ENCODE results near the gene OPN3. TPM values are rescaled to one million over a fixed set of nuclear protein-coding genes. Genes with fewer than 3 reads are reported as not detected.

OPN3 gene
- total and polyA plus RNA-seq, 2 of the 4 experiments (the other 2 are of a cell fraction) = 16.4 to 21.9 TPM

- peak overlapping the region; percentile 36; the same call in 1 of the 2 replicates for H2BK120ac ChIP-seq (ENCODE audit: low read depth, low read length)
- peak overlapping the region; percentile 100 for H3K4me3 ChIP-seq (ENCODE audit: insufficient read depth, low read depth, low read length)
- peak overlapping the region; percentile 18; the same call in 1 of the 2 replicates for H3K14ac ChIP-seq (replicated peaks; ENCODE audit: low read depth, low read length)
- peak overlapping the region; percentile 76 for H2AFZ ChIP-seq (replicated peaks; ENCODE audit: low read length, poor library complexity)
- TSS peak; percentile 36 for BruUV-seq (replicated peaks)
- no peak overlapping the region for H3K4ac ChIP-seq (ENCODE audit: low read depth, low read length)
- TF ChIP-seq CTCF (conservative IDR thresholded peaks at IDR 0.05; ENCODE audit: low read depth, low read length) (no peak), CHD1 (IDR thresholded peaks at IDR 0.05; ENCODE audit: low read depth, low read length) (no peak), RCOR1 (IDR thresholded peaks at IDR 0.05; ENCODE audit: insufficient replicate concordance, low read length) (no peak), RFX5 (IDR thresholded peaks at IDR 0.05; ENCODE audit: low read depth, low read length) (no peak), FOS (IDR thresholded peaks at IDR 0.05; ENCODE audit: low read depth, low read length) (no peak), BHLHE40 (IDR thresholded peaks at IDR 0.05; ENCODE audit: low read depth, low read length) (no peak)
- H3K9me1 ChIP-seq (ENCODE audit: insufficient read depth, low read length) = peaks cover 11% of the 10 kb centered on the region
- in situ Hi-C loops (cut with MboI; ENCODE audit: low sequenced_read_pairs) (no loop called here), intact Hi-C loops (cut with micrococcal nuclease) (no loop called here), dilution Hi-C loops (cut with HindIII; ENCODE audit: low sequenced_read_pairs, unreplicated experiment) (no loop called here)
- WGBS, 2 experiments (ENCODE audit: extremely low coverage in 2 of 2, insufficient read length in 1 of 2) = 0% methylated on average over 2 of the region's 11 CpGs; no CpG with 5 or more reads in 1 of the 2 experiments
- no peak overlapping the region for H2BK15ac ChIP-seq (ENCODE audit: low read depth, low read length)
- peaks cover 10% of the 10 kb centered on the region for H3K4me1 ChIP-seq (ENCODE audit: control insufficient read depth, insufficient read depth, low read length)
- no peak overlapping the region for H4K5ac ChIP-seq (ENCODE audit: low read depth, low read length)
- H2AK9ac ChIP-seq (replicated peaks; ENCODE audit: low read depth, low read length, poor library complexity) = no peak overlapping the region
- peak overlapping the region; percentile 88 for H3K4me2 ChIP-seq (ENCODE audit: low read depth, low read length)
- DNase-seq (peak; percentile 23), ATAC-seq (ENCODE audit: low read depth) (no peak)
- 0 out of 2 replicates have a peak, but pooled peaks cover 6% of the 10 kb centered on the region for H4K20me1 ChIP-seq (ENCODE audit: insufficient read depth, low read length)
- no peak overlapping the region; the same call in 1 of the 2 replicates for H3K23ac ChIP-seq (ENCODE audit: low read depth, low read length)
- H3K36me3 ChIP-seq (ENCODE audit: control insufficient read depth, insufficient read depth, low read length) = peaks cover 2% of the 10 kb centered on the region; the same call in 1 of the 2 replicates
- peak overlapping the region; percentile 100 for H3K27ac ChIP-seq (ENCODE audit: insufficient read depth, low read length)
- H3K18ac ChIP-seq (ENCODE audit: low read depth, low read length) = peak overlapping the region; percentile 54
- no peaks in the 10 kb centered on the region for H3K27me3 ChIP-seq (ENCODE audit: control insufficient read depth, insufficient read depth, low read length)
- H3K56ac ChIP-seq (ENCODE audit: extremely low read depth, insufficient read depth, low read length) = peak overlapping the region; percentile 56; the same call in 1 of the 2 replicates
- POLR2A ChIA-PET (ENCODE audit: unreplicated experiment) = no interaction called here
- CTCF ChIA-PET = no interaction called here
- peak overlapping the region; percentile 2; the same call in 1 of the 2 replicates for H4K91ac ChIP-seq (ENCODE audit: insufficient read depth, low read depth, low read length)
- no peaks in the 10 kb centered on the region for H3K9me3 ChIP-seq (ENCODE audit: control insufficient read depth, insufficient read depth, low read length)
- H4K8ac ChIP-seq (ENCODE audit: low read depth in 2 of 2, low read length in 2 of 2) = no peak overlapping the region; a peak in 1 of 4 replicates
- peaks cover 15 to 30% of the 10 kb centered on the region in 2 experiments for H3K79me1 ChIP-seq (ENCODE audit: low read depth in 1 of 2, low read length in 2 of 2)
- H2BK20ac ChIP-seq (ENCODE audit: low read depth, low read length) = no peak overlapping the region
- peak overlapping the region; percentile 77 for H3K9ac ChIP-seq (ENCODE audit: low read depth, low read length)
- peak overlapping the region; percentile 98 for H2BK5ac ChIP-seq (ENCODE audit: low read depth, low read length, poor library complexity, severe bottlenecking)
- H2AK5ac ChIP-seq (ENCODE audit: low read depth, low read length) = no peak overlapping the region
These were observed 1.1 kb downstream of the OPN3 start for GRCh38 chr1:241638909-241639622.

All from IMR-90 (cell line).